ENCODE data around the gene REN.

The REN gene

DNA sequence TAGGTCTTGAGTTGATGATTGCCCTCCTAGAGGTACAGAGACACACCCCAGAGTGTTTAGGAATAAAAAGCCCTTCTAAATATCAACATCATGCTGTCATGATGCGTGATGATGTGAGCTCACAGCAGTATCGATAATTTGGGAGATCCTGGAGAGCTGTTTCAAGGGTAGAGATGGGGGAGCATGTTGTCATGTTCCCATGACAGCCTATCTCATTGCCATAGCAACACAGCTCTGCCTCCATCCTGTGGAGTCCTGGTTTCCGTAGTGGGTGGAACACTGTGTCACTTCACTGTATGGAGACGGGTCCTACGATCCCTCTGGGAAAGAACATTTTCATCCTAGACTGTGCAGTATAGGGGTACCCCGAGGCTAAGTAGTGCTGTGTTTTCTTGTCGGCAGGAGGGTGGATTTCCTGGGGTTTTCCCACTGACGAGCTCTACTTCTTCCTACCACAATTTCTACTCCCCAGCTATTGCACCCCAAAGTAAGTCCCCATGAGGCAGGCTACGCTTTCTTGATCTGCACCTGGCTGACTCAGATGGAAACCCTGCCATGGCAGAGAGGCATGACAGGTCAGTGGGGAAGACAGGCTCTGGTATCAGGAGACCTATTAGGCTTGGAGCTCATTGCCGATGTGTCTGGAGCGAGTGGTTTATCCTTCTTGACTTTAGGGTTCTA lies 23.0 kb upstream of the REN start:
- Histone ChIP-seq H3K36me3 (no peaks in the 10 kb centered on the region), H3K27me3 (peaks cover 41% of the 10 kb centered on the region), H3K9me3 (no peaks in the 10 kb centered on the region), H3K4me1 (no peaks in the 10 kb centered on the region; the same call in none of the 2 replicates), H3K4me3 (ENCODE audit: low read depth, low read length) (no peak overlapping the region)
- no peak for DNase-seq
- TF ChIP-seq, protein P1, sequence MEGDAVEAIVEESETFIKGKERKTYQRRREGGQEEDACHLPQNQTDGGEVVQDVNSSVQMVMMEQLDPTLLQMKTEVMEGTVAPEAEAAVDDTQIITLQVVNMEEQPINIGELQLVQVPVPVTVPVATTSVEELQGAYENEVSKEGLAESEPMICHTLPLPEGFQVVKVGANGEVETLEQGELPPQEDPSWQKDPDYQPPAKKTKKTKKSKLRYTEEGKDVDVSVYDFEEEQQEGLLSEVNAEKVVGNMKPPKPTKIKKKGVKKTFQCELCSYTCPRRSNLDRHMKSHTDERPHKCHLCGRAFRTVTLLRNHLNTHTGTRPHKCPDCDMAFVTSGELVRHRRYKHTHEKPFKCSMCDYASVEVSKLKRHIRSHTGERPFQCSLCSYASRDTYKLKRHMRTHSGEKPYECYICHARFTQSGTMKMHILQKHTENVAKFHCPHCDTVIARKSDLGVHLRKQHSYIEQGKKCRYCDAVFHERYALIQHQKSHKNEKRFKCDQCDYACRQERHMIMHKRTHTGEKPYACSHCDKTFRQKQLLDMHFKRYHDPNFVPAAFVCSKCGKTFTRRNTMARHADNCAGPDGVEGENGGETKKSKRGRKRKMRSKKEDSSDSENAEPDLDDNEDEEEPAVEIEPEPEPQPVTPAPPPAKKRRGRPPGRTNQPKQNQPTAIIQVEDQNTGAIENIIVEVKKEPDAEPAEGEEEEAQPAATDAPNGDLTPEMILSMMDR (IDR thresholded peaks at IDR 0.05; ENCODE audit: low read depth, low read length) = no peak

- H3K36me3 ChIP-seq = no peaks in the 10 kb centered on the region
- TF ChIP-seq, protein P1 (IDR thresholded peaks at IDR 0.05; ENCODE audit: low read depth, low read length) = no peak
- no peak for DNase-seq
- no peak overlapping the region for H3K4me3 ChIP-seq (ENCODE audit: low read depth, low read length)
- no peaks in the 10 kb centered on the region; the same call in none of the 2 replicates for H3K4me1 ChIP-seq
- no peaks in the 10 kb centered on the region for H3K9me3 ChIP-seq
- peaks cover 35% of the 10 kb centered on the region for H3K27me3 ChIP-seq
These were observed 20.5 kb upstream of the REN start for GRCh38 chr1:204186597-204186996.

GRCh38 chr1:204181116-204181515 lies 15.0 kb upstream of the REN start:
- Histone ChIP-seq H3K27me3 (0 out of 2 replicates have a peak, but pooled peaks cover 5% of the 10 kb centered on the region), H3K9me3 (no peaks in the 10 kb centered on the region), H3K36me3 (no peaks in the 10 kb centered on the region), H3K4me3 (ENCODE audit: low read depth, low read length) (no peak overlapping the region), H3K4me1 (no peaks in the 10 kb centered on the region)
- no peak for DNase-seq
- TF ChIP-seq, protein P1 (IDR thresholded peaks at IDR 0.05; ENCODE audit: low read depth, low read length) = no peak

DNA sequence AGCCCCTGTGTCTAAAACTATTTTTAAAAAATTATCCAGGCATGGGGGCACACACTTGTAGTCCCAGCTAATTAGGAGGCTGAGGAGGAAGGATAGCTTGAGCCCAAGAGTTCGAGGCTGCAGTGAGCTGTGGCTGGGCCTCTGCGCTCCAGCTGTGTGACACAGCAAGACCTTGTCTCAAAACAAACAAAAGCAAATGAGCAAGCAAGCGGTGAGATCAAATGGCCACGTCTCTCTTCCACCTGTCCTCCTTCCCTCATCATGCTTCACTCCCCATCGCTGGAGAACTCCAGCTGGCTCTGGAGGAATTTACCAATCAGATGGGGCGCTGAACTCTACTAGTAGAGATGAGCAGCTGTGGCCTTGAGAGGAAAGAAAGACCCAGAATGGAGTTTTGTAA lies 14.0 kb upstream of the REN start:
- no peaks in the 10 kb centered on the region for H3K4me1 ChIP-seq
- H3K9me3 ChIP-seq = no peaks in the 10 kb centered on the region
- no peak overlapping the region for H3K4me3 ChIP-seq (ENCODE audit: low read depth, low read length)
- peaks cover 2% of the 10 kb centered on the region; the same call in 1 of the 2 replicates for H3K27me3 ChIP-seq
- TF ChIP-seq, protein P1 (IDR thresholded peaks at IDR 0.05; ENCODE audit: low read depth, low read length) = no peak
- DNase-seq = no peak
- no peaks in the 10 kb centered on the region for H3K36me3 ChIP-seq

DNA sequence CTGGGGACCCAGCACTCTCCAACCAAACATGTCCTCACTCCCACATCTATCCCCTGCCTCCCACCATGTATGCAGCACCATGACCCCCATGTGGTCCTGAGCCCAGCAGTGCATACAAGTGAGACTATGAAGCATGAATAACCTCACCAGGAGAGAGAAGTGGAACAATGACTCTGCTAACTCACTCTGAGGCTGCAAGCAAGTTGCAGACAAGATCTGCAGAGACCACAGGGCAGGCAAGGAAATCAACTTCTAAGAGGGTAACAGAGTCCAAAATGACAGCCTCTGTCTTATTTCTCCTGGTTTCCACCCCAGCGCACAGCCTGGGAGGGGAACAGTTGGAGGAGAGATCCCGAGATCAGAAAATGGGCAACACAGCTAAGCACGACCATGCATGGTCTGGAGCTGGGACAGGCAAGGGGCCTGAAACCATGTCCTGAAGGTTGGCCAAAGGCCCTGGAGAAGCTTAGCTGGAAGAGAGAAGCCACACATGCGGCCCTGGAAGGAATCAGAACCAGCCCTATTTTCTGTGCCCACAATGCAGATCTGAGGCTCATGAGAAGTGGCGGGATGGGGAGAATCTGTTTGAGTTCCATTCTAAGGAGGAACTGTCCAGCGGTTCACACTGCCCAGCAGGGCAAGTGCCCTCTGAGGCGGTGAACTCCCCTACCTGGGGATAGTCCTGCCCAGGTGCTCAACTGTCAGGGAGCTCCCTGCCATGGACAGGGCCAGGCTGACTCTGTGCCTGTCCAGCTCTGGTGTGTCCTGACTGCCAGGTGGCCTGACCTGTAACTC lies 12.5 kb upstream of the REN start:
- peaks cover 2% of the 10 kb centered on the region; the same call in 1 of the 2 replicates for H3K27me3 ChIP-seq
- TF ChIP-seq, protein P1 (IDR thresholded peaks at IDR 0.05; ENCODE audit: low read depth, low read length) = no peak
- no peaks in the 10 kb centered on the region for H3K9me3 ChIP-seq
- no peak overlapping the region for H3K4me3 ChIP-seq (ENCODE audit: low read depth, low read length)
- H3K4me1 ChIP-seq = no peaks in the 10 kb centered on the region
- no peak for DNase-seq
- H3K36me3 ChIP-seq = no peaks in the 10 kb centered on the region

GRCh38 chr1:204177133-204177532 lies 11.0 kb upstream of the REN start:
- H3K36me3 ChIP-seq = no peaks in the 10 kb centered on the region
- peaks cover 2% of the 10 kb centered on the region; the same call in 1 of the 2 replicates for H3K27me3 ChIP-seq
- DNase-seq = no peak
- TF ChIP-seq, protein P1 (IDR thresholded peaks at IDR 0.05; ENCODE audit: low read depth, low read length) = no peak
- H3K4me1 ChIP-seq = no peaks in the 10 kb centered on the region
- H3K4me3 ChIP-seq (ENCODE audit: low read depth, low read length) = no peak overlapping the region
- H3K9me3 ChIP-seq = no peaks in the 10 kb centered on the region

All from BE2C (cell line).